Measurements from ENCODE around the gene GAREM1.

- TF ChIP-seq CTCF (conservative IDR thresholded peaks at IDR 0.05 in 1 of 2, IDR thresholded peaks at IDR 0.05 in 1 of 2; ENCODE audit: extremely low read depth in 1 of 2, insufficient read depth in 1 of 2, low read depth in 1 of 2, low read length in 2 of 2) (no peak), EZH2 (IDR thresholded peaks at IDR 0.05; ENCODE audit: borderline replicate concordance, low read length) (no peak)
Measured at GRCh38 chr18:32460171-32460731, 10.4 kb downstream of the GAREM1 start.

Data from mammary epithelial cell (primary cell).